ENCODE data around the gene OPRL1.

The OPRL1 gene

DNA sequence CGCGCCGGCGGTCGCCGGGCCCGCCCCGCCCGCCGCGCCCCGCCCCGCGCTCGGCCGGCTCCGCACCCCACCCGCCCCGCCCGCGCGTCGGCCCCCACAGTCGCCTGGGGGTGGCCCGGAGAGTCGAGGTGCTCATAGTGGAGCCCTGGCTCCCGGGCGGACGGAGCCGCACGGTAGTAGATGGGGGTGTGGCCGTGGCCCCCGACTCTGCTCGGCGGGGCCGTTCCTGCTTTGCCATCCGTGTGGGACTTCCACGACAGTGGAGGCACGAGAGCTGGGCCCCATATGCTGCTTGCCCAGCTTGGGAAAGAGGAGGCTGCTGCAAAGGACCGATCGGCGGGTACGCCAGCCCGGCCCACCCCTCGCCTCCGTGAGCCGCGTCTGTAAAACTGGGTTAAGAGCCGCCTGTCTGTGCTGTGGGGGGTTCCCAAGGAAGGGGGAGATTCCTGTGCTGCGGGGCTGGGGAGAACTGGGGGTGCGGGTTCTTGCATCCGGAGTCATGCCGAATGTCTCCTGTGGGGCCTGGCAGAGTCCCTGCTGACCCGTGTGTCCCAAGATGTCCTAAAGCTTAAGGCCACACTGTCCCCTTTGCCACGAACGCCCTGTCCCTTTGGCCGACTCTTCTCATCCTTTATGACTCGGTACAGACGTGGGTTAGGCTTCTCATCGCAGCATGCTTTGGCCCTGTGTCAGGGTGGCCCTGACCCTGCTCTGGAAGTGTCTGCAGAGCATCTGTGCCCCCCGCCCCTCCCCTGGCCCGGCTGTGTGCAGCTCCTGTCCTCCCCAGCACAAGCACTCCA lies at the start of gene OPRL1:
OPRL1 (plus strand) TSS at position 70 of the 800 bp plus-strand sequence. CDS start 12,639 bp downstream, outside the sequence.
- DNase-seq (ENCODE audit: low read depth in 1 of 2, low spot score in 1 of 2), result no peak
- no peak for TF ChIP-seq JUND (IDR thresholded peaks at IDR 0.05; ENCODE audit: low read depth)
- in situ Hi-C loops (cut with HindIII; ENCODE audit: low pct_unique_long_range_greater_than_20kb, low sequenced_read_pairs), result no loop called here

GRCh38 chr20:64030371-64031134 lies 49.3 kb upstream of the OPRL1 start:
- no peak for DNase-seq (ENCODE audit: low read depth in 1 of 2, low spot score in 1 of 2)
- in situ Hi-C loops (cut with HindIII; ENCODE audit: low pct_unique_long_range_greater_than_20kb, low sequenced_read_pairs), result no loop called here
- no peak for TF ChIP-seq JUND (IDR thresholded peaks at IDR 0.05; ENCODE audit: low read depth)

DNA sequence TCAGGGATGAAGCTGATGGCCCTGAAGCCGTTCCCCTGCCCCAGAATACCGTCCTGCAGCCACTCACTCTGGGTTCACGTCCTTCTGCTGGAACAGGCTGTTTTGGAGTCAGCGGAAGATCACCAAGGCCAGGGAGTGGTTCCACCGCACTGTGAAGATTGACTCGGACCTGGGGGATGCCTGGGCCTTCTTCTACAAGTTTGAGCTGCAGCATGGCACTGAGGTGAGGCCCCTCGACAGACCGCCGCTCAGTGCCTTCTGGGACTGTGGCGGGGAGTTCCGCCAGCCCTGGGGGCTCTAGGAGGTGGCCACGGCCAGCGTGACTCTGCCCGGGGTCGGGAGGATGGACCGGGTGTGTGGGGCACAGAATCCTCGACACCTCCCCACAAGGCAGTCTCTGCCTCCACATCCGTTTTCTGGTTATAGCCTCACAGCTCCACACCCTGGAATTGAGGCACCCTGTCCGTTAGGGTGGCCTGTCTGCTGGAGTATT lies 48.0 kb upstream of the OPRL1 start:
- no peak for DNase-seq (ENCODE audit: low read depth in 1 of 2, low spot score in 1 of 2)
- no peak for TF ChIP-seq JUND (IDR thresholded peaks at IDR 0.05; ENCODE audit: low read depth)
- in situ Hi-C loops (cut with HindIII; ENCODE audit: low pct_unique_long_range_greater_than_20kb, low sequenced_read_pairs), result no loop called here

- no peak for TF ChIP-seq JUND (IDR thresholded peaks at IDR 0.05; ENCODE audit: low read depth)
- no peak for DNase-seq (ENCODE audit: low read depth in 1 of 2, low spot score in 1 of 2)
- in situ Hi-C loops (cut with HindIII; ENCODE audit: low pct_unique_long_range_greater_than_20kb, low sequenced_read_pairs), result no loop called here
Measured at GRCh38 chr20:64032706-64033624, 46.9 kb upstream of the OPRL1 start.

DNA sequence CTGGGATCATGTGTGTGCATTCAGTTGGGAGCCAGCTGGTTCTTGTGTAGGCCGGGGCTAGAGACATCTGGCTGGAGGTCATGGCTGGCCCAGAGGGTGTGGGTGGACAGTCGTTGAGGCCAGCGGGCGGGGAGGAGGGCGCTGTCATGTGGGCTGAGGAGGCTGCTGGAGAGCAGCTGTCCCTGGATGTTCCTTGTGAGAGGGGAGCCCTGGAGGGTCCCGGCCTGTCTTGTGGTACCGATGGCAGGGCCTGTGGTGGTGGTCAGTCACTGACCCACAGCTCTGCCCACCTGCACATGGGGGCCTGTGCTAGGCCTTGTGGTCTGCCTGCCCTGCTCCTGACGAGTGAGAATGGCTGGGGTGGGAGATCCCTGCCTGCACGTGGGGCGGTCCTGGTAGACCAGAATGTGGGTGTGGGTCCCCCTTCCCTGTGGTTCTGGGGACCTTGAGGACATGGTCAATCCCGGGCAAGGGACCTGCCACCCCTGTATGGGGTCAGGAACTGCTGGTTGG lies 45.8 kb upstream of the OPRL1 start:
- no peak for DNase-seq (ENCODE audit: low read depth in 1 of 2, low spot score in 1 of 2)
- in situ Hi-C loops (cut with HindIII; ENCODE audit: low pct_unique_long_range_greater_than_20kb, low sequenced_read_pairs), result no loop called here
- TF ChIP-seq JUND (IDR thresholded peaks at IDR 0.05; ENCODE audit: low read depth), result no peak

- DNase-seq (ENCODE audit: low read depth in 1 of 2, low spot score in 1 of 2), result no peak
- TF ChIP-seq JUND (IDR thresholded peaks at IDR 0.05; ENCODE audit: low read depth), result no peak
- in situ Hi-C loops (cut with HindIII; ENCODE audit: low pct_unique_long_range_greater_than_20kb, low sequenced_read_pairs), result no loop called here
Measured at GRCh38 chr20:64035066-64035932, 44.6 kb upstream of the OPRL1 start.

DNA sequence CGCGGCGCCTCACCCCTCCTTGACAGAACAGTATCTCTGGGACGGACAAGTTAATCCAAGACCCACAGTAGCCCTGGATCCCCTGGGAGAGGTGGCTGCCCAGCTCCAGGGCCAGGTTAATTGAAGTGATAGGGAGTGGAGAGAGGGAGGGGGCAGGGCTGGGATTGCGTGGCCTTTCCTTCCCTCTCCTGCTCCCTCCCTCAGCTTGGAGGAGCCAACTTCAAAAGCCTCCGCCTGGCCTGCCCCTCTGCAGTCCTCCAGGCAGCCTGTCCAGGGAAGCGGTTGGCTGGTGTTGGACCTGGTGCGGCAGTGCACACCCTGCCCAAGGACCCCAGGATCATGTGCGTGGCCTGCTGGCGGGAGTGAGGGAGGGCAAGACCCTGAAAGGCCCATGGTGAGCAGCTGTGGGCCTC lies 43.9 kb upstream of the OPRL1 start, which contains the start of gene C20orf204:
C20orf204 (plus strand) TSS at position 250 of the 413 bp plus-strand sequence; CDS start at position 392, 142 bp downstream.
- no peak for DNase-seq (ENCODE audit: low read depth in 1 of 2, low spot score in 1 of 2)
- in situ Hi-C loops (cut with HindIII; ENCODE audit: low pct_unique_long_range_greater_than_20kb, low sequenced_read_pairs), result no loop called here

DNA sequence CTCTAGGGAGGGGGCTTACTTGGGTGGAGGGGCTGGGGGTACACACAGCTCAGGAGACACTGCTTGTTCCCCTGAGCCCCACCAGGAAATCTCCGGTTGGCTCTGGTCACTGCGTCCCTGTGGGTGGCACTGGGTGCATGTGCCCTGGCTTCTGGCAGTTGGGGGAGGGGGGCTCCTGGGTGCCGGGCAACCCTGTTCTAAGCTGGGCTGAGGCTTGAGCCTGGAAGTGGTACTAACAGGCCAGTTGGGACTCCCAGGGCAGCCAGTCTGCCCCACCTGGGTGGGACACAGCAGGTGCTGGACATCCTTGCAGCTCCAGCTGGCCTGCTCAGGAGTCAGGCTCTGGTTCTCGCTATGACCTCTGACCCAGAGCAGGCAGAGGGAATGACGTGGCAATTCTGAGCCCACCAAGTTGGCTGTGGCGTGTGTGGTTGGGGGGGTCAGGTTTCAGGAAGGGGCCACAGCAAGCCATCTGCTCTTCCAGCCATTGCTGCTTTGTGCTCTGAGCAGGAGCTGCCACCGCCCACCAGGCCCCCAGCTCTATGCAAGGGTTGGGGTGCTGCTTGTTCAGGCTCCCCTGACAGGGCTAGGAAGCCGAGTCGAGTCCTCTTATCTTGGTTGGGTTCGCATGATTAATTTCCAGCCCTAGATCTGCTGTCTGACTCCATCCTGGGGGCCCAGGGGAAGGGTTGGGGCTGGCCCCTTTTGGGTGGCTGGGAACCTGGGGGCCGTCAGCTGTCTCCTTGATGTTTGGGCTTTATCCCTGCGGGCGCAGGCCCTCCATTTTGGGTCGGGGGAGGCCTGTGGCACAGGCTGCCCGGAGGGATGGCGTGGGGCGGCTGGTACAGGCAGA lies 43.3 kb upstream of the OPRL1 start:
- DNase-seq (ENCODE audit: low read depth in 1 of 2, low spot score in 1 of 2), result no peak
- no peak for TF ChIP-seq JUND (IDR thresholded peaks at IDR 0.05; ENCODE audit: low read depth)

More for the DNA sequence above, 43.9 kb upstream of the OPRL1 start, which contains the start of gene C20orf204:
- no peak for TF ChIP-seq JUND (IDR thresholded peaks at IDR 0.05; ENCODE audit: low read depth)

DNA sequence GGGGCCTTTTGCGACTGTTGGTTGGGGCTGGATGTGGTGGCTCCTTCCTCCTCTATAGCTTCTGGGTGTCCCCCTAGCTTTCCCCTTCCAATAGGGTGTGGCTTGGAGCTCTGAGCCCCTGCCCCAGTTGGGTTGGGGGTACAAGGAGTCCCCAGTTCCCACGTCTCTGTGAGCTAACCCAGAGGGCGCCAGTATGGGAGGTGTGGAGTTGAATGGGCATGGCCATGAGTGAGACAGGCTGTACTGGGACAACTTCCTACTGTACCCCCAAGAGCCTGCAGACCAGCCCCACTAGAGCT lies 42.7 kb upstream of the OPRL1 start:
- no peak for DNase-seq (ENCODE audit: low read depth in 1 of 2, low spot score in 1 of 2)
- TF ChIP-seq JUND (IDR thresholded peaks at IDR 0.05; ENCODE audit: low read depth), result no peak
- in situ Hi-C loops (cut with HindIII; ENCODE audit: low pct_unique_long_range_greater_than_20kb, low sequenced_read_pairs), result no loop called here

More for the DNA sequence above, 43.3 kb upstream of the OPRL1 start:
- in situ Hi-C loops (cut with HindIII; ENCODE audit: low pct_unique_long_range_greater_than_20kb, low sequenced_read_pairs), result no loop called here

DNA sequence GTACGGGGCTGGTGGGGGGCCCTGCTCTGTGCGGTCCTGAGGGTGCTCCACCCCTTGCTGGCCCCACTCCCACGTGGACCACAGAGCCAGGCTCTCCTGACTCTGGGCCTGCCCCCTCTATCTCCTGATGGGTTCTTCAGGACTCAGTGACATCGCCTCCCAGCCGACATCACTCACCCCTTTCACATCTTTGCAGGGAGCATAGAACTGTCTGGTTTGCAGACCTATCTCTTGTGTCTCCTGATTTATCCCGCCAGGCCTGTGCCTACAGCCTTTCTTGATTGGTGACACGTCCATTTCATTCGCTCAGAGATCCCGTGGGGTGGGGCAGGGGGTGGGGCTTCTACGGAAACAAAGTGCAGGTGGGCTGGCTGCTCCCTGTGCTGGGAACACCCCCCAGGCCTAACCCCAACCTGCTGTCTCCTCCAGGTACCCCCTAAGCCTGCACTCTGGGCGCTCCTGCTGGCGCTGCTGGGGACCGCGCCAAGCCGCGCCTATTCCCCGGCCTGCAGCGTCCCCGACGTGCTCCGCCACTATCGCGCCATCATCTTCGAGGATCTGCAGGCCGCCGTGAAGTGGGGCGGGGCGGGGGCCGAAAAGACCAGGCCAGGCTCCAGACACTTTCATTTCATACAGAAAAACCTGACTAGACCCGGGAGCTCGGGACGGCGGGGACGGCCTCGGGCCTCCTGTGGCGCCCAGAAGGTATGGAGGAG lies 42.2 kb upstream of the OPRL1 start:
- in situ Hi-C loops (cut with HindIII; ENCODE audit: low pct_unique_long_range_greater_than_20kb, low sequenced_read_pairs), result no loop called here
- DNase-seq (ENCODE audit: low read depth in 1 of 2, low spot score in 1 of 2), result no peak
- TF ChIP-seq JUND (IDR thresholded peaks at IDR 0.05; ENCODE audit: low read depth), result no peak

Measured in T47D (cell line).